GM18502 (cell line): ENCODE results near the gene SCAF8.
A peak's percentile ranks its signal among the peaks of the same experiment; 100 is the strongest.
"Not testable (repeated sequence)": the region's sequence is repeated elsewhere in the genome, so short reads cannot be mapped to it uniquely, and the experiment has no call there.

Experiments
- ATAC-seq: cut with Tn5 transposase; IDR thresholded peaks from one replicate; pipeline ENCODE4 v1.9.1; 2021; ENCODE audit warnings: mild to moderate bottlenecking; ENCODE audit not compliant: unreplicated experiment, poor library complexity

The SCAF8 gene

DNA sequence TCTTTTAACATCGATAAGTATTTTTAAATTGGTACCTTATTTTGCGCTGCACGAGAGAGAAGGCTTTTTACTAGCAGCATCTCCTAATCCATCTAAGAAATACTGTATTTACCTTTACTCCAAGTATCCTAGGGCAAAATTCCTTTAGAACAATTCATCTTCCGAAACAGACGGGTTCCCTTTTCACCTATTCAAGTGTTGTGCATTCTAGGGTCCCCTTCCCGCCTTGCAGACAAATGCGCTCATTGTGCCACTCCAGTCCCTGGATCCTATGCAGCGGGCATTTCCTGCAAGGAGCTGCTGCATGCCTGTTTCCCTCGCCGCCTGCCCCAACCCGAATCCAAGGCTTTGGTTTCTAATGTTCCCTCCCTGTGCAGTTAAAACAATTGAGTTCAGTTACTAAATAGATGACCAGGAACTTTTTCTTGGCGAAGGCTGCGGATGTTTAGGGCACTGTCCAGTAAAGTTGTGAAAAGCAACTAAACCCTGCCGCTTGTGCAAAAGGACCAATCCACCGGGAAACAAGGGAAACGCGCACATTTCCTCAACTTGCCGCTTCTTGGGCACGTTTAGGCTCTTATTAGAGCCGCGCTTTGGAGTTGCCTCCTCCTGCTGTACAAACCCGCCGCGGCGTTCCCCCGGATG, 556 bp upstream of the SCAF8 start:
- no peak for ATAC-seq

DNA sequence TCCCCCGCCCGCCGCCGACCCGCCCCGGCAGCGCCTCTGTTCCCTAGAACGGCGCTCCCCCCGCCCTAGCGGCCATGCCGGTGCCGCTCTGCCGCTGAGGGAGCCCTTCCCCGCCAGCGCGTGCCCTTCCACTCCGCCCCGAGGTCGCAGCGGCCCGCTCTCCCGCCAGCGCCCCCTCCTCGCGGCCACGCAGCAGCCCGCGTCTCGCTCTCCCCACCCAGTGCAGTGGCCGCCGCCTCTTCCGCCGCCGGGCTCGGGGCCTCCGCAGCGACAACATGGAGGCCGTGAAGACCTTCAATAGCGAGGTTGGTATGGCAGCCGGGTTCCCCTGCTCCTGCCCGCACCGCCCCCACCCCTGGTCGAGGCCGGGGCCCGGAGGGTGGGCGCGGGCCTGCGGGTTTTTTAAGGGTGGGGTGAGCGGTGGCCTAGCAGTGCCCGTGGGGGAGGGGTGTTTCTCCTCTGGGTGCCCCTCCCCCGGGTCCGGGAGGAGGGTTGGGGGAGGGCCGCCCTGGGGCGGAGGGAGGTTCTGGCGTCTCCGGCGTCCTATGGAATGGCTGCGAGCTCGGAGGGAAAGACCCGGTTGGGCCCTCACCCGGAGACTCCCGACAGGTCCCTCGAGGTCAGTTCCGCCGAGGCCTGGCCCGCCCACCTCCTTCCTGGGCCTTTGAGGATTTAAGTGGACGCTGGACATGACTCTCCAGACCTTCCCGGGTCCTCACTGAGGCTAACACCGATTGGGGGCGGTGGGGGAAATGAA, 588 bp downstream of the SCAF8 start:
- ATAC-seq, result peak; percentile 81

DNA sequence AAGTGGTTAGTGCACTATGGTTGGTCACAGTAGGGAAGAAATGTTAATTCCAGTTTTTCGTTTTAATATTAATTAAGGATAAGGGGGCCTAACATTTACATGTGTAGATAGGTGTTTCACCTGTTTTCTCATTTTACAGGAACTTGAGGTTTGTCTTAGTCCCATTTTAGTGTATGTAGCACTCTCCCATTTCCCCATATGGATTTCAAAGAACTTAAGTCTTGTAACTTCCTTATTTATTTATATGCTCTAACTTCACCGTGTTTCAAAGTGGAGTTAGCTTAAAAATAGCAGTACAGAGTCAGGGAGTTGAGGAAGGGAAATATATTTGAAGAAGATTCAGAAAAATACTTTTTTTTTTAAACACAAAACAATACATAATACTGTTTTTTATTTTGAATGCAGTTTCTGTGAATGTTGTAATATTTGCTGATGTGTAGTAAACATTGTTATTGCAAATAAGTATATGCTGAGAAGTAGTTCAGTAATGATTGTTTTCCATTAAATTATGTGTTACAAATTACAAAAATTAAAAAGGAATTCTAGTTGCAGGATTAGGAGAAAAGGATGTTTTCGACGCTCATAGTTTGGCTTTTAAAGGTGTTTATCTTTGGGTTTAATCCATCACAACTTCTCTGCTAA, 3.5 kb downstream of the SCAF8 start:
- ATAC-seq, result no peak

DNA sequence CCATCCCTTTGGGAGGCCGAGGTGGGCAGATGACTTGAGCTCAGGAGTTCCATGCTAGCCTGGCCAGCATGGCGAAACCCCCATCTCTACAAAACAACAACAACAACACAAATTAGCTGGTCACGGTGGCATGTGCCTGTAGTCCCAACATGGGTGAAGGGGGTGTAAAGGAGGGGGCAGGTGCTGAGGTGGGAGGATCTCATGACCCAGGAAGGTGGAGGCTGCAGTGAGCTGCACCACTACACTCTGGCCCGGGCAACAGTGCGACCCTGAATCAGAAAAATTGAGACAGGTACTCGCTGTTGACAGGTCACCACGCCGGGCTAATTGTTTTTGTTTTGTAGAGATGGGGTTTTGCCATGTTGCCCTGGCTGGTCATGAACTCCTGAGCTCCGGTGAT, 4.2 kb downstream of the SCAF8 start:
- ATAC-seq, result no peak

DNA sequence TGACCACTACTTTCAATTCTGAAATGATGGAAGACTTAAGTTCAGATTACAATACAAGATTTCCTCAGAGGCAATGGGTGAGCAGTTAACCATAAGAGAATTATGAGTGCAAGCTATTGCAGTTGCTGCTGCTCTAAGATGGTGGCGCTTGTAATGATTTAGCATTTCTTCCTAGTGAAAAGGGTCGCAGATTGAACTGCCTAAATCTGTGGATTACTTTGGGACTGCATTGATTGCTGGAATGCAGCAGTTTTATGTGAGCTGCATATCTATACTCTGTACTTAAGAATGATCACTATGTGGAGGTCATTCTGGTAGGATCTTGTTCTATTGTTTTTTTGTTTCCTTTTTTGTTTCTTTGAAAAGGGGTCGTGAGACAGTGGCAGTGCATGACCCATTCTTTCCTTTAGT, 5.3 kb downstream of the SCAF8 start:
- no peak for ATAC-seq

DNA sequence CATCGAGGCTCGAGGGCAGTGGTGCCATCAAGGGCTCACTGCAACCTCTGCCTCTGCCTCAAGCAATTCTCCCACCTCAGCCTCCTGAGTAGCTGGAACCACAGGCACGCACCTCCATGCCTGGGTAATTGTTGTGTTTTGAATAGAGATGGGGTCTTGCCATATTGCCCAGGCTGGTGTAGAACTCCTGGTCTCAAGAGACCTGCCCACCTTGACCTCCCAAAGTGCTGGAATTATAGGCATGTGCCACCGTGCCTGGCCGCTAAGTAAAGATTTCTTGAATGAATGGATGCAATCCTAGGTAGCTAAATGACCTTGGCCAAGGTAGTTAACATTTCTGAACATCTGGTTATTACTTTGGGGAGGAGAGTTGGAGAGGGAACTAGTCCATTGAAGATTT, 7.4 kb downstream of the SCAF8 start:
- ATAC-seq, result no peak

DNA sequence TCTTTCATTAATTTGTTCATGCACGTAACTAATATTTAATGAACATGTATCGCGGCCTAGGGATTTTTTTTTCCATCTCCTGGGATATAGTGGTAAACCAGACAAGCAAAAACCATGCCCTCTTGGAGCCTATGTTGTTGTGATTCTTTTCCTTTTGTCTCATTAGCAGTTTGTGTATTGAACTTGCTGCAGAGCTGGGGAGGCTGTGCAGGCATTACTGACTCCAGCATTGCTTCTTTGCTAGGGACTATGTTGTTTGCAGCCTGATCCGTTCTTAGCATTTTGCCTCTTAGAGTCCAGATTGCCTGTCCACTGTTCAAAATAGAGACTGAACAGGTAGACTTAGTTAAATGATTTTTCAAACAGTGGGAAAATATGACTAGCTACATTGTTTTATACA, 9.7 kb downstream of the SCAF8 start:
- ATAC-seq, result no peak

DNA sequence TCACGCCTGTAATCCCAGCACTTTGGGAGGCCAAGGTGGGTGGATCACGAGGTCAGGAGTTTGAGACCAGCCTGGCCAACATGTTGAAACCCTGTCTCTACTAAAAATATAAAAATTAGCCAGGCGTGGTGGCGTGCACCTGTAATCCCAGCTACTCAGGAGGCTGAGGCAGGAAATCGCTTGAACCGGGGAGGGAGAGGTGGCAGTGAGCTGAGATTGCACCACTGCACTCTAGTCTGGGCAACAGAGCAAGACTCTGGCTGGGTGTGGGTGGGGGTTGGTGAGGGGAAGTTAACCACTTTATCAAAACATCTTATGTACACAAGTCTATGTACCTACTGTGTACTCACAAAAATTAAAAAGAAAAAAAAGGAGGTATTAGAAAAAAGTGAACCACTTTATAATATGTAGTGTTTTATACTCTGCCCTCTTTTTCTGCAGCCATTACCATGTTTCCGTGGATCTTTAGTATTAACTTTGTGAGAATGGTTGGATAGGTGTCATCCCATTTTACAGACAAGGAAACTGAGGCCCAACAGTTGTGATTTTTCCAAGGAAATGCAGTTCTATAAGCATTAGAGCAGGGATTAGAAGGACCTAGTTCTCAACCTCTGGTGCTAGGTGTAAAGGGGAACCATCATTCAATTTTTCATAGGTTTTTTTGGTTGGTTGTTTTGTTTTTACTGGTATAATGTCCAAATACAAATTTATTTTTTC, 11.0 kb downstream of the SCAF8 start:
- not testable (repeated sequence) for ATAC-seq

DNA sequence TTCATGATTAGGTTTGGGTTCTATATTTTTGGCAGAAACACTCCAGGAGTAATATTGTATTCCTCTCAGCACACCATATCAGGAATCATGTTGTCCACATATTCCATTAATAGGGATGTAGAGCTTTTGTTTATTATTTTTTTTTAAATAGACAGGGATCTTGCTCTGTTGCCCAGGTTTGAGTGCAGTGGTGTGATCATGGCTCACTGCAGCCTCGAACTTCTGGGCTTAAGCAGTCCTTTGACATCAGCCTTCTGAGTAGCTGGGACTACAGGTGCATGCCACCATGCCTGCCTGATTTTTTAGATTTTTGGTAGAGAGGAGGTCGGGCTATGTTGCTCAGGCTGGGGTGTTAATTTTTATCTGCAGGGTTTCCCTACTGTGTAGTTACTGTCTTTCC, 12.0 kb downstream of the SCAF8 start:
- no peak for ATAC-seq

DNA sequence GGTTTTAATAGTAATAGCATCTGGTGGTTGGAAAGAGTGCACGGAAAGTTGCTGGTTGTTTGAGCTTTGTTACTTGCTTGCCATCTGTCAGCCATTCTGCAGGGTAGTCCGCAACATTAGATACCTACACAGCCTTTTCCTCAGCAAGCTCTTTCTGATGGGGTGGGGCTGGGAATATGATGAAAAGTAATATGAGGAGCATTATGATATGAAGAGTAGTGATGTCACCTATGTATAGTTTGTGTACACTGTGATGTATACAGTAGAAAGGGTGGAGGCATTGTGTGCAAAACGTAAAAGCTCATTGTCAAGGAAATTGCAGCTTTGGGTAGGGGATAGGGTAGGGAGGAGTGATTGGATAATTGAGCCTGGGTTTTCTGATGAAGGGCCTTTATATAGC, 16.1 kb downstream of the SCAF8 start:
- ATAC-seq, result no peak

DNA sequence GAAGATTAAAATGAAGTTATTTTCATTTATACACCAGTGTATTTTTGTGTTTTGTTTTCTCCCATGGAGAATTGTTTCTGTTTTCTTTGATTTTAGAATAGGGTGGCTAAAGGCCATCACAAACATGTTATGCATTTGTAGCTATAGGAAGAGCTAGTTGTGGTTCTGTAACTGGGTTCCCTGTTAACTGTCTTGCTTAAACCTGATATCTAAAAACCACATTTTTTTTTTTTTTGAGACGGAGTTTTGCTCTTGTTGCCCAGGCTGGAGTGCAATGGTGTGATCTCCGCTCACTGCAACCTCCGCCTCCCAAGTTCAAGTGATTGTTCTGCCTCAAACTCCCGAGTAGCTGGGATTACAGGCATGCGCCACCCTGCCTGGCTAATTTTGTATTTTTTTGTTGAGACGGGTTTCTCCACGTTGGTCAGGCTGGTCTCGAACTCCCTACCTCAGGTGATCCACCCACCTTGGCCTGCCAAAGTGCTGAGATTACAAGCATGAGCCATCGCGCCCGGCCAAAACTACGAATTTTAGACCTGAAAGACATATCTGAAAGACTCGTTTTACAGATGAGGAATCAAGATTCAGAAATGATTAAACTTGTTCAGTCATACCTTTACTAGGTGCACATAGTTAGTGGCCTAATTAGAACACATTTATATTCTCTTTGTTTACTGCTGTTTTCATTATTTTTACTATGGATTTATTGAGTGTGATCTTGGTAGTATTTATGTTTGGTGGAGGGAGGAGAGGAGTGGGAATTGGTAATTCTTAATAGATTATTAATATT, 18.0 kb downstream of the SCAF8 start:
- ATAC-seq, result no peak

DNA sequence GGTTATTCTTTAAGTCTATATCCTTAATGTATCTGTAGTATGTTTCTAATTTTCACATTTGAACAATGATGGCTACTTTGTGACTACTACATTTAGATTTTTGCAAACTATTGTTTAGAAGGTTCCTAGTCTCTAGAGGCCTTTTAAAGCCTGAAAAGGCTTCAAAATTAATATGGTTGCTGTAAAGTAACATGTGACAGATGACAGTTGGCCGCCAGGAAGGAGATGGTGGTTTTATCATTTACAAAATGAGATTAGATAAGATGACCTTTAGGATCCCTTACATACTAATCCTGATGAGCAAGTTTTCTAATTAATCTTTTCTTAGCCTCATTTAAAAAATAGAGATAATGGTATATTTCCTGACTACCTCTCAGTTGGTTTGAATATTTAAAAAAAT, 18.8 kb downstream of the SCAF8 start:
- ATAC-seq, result no peak

DNA sequence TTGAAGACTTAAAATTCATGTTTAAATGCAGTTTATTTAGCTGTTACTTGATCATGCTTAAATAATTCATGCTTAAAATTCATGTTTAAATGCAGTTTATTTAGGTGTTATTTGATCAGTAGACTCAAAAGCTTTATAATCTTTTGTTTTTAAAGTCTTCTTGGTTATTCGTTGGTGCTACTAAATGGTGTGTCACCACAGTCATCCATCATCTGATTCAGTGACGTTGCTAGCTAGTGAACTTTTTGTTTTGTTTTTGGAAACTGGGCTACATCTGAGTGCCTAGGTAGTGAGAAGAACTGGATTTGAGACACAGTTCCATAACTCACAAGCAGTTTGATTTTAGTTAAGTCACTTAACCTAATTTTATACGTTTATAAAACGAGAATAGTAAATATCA, 20.9 kb downstream of the SCAF8 start:
- ATAC-seq, result no peak

DNA sequence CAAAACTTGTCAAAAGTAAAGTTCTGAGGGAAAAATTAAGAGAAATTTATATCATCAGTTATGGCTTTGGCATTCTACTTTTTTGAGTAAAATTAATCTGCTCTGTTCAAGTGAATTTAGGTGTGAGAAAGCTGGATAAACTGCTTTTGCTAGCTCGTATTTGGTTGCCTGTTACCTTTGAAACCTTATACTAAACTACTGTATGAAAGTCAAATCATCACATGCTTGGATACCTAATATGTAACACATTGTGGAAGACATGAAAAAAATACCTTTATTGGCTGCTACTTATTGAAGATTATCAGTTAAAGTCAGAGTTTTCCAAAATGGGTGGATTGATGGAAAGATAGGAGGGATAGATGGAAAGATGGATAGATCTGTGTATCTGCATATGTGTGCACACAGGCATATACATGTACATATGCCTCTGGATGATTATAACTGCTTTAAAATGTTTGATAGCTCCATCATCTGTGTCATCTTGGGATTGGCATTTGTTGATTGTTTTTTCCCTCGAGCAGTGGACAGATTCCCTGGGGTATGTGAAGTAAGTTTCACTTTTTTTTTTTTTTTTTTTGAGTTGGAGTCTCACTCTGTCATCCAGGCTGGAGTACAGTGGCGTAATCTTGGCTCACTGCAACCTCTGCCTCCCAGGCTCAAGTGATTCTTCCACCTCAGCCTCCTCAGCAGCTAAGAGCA, 24.3 kb downstream of the SCAF8 start:
- no peak for ATAC-seq

DNA sequence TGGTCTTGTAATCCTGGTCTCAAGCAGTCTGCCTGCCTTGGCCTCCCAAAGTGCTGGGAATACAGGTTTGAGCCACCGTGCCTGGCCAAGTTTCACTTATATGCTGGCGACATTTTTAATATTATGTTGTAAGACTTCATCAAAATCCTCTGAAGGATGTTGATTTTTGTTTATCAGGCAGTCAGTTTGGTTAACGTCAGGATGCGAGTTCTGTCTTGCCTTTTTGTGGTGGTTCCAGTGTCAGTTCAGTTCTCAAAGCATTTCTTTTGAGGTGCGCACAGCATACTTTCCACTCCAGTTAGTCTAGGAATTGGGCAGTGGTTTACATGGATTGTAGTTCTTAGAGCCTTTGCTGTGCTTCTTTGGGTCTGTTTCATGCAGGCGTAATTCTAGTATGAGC, 24.9 kb downstream of the SCAF8 start:
- no peak for ATAC-seq

DNA sequence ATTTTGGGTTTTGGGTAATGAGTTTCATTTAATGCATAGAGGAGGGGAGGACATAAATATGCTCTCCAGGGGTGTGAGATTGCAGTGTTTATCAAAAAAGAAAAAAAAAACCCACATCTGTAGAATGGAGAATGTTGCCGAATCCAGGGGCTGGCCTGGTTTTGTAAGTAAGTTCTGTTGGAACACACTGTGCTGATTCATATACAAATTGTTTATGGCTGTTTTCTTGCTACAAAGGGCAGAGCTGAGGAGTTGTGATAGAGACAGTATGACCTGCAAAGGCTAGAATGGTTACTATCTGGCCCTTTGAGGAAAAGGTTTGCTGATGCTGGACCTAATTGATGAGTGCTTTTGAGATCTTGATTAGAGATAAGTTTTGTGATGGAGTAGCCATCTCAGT, 30.4 kb downstream of the SCAF8 start:
- ATAC-seq, result no peak

DNA sequence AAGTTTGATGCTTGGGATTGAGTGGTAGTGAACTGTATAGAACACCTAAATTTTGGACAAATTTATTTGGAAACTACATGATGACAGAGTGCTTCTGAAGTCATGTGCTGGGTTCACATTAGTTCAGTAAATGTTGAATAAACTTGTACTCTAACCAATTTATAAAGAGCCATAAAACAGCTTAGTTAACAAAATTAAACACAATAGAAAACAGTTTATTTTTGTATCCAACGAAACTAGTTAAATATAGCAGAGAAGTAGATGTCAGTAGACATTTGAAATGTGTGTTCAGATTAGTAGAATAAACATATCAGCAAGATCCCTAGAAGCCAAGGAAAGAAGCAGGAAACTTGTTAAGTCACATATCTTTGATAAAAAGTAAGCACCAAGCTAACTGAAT, 32.1 kb downstream of the SCAF8 start:
- no peak for ATAC-seq

DNA sequence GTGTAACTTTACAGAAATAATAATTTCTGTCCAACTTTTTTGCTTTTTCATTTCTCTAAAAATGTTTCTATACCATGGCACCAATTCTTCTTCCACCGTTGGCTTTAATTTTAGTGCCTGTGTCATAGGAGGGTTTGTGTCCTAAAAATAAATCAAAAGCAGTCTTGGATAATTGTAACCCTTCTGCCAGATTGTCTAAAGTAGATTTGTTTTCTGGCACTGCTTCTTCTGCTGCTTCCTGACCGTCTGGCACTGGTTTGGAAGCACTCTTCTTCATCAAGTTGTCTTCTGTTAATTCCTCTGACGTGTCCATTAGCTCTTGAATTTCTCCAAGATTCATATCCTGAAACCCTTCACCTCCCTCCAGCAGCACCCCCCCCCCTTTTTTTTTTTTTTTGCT, 33.1 kb downstream of the SCAF8 start:
- ATAC-seq, result no peak

DNA sequence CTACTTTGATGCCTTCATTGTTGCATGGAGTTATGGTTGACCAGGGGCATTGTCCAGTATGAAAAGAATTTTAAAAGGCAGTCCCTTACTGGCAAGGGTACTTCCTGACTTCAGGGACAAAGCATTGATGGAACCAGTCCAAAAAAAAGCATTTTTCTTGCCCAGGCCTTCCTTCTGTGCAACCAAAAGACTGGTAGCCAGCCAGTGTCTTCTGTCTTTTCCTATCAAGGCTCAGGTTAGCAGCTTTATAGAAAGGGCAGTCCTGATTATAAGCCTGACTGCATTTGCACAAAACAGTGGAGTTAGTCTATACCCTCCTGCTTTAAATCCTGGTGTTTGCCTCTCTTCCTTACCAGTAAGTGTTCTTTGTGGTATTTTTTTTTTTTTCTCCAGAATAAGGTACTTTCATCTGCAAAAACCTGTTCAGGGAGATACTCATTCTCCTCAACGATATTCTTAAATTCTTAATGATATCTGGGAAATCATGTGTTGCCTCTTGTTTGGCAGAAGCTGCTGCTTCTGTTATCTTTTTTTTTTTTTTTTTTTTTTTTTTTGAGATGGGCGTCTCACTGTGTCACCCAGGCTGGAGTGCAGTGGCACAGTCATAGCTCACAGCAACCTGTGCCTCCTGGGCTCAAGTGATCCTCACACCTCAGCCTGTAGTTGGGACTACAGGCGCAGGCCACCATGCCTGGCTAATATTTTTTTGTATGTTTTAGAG, 33.9 kb downstream of the SCAF8 start:
- ATAC-seq, result no peak
